Bronchial epithelial cell (primary cell): ENCODE results near the gene ZFAND2A. TPM values are rescaled to one million over a fixed set of nuclear protein-coding genes. Genes with fewer than 3 reads are reported as not detected.

Experiments
- DNase-seq: peaks from one replicate; pipeline ENCODE4 v3.0.0-alpha.2; 2010; ENCODE audit warnings: low read depth
- FAIRE-seq: peaks from 2 replicates; lab custom pipeline; 2011; peaks lifted over from hg19 to GRCh38; lab: Jason Lieb, UNC
- H3K27me3 ChIP-seq: 2 replicates; pipeline ENCODE4 v1.5.1; 2011; ENCODE audit warnings: low read length; ENCODE audit not compliant: control insufficient read depth, insufficient read depth
- H3K36me3 ChIP-seq: 2 replicates; pipeline ENCODE4 v1.5.1; 2011; ENCODE audit warnings: low read length; ENCODE audit not compliant: control insufficient read depth, insufficient read depth
- H3K4me3 ChIP-seq: 2 replicates; pipeline ENCODE4 v1.5.1; 2011; ENCODE audit warnings: mild to moderate bottlenecking, low read depth, low read length, control low read depth
- total RNA-seq: library from RNA; depleted of rRNA; stranded (reverse); fragments of >200 nt; gene quantifications from 2 replicates; pipeline ENCODE4 v1.2.1, GENCODE V29; 2014
- TF ChIP-seq, protein P1 (sequence below): IDR thresholded peaks from 2 replicates; pipeline ENCODE4 v1.5.1; 2011; ENCODE audit warnings: mild to moderate bottlenecking, moderate library complexity, low read length, control low read depth, inconsistent platforms; ENCODE audit not compliant: insufficient read depth, severe bottlenecking

The ZFAND2A gene
- total RNA-seq, 1 donor from 2014 or later = 53.4 TPM

DNA sequence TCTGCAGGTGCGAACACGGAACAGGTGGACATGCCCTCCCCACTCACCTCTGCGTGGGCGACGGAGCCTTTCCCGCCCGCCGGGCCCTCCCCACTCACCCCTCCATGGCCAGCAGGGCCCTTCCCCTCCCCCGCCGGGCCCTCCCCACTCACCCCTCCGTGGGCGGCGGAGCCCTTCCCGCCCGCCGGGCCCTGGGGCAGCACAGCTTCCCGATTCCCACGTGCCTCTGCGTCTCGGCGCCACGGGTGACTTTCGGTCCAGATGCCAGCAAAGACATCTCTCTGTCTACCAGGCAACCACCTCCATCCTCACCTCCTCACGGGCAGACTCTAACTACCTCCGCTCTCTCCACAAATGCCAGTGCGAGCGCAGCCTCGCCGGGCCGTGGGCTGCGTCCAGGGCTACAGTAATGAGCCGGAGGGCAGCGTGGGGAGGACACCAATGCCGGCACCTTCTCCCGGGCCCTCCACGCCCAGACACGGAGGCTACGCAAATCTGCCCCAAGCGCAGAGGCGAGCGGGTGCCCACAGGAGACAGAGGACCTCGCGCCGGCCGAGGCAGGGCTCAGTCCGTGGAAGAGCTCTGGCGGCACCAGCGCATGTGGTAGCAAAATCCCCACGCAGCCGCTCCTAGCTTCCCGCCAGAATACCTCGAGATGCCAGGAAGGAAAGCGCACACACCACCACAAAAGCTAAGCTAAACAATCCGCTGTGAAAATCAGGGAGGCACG lies 50.2 kb downstream of the ZFAND2A start:
- no peak overlapping the region for H3K4me3 ChIP-seq
- no peaks in the 10 kb centered on the region for H3K27me3 ChIP-seq
- peaks cover 6% of the 10 kb centered on the region for H3K36me3 ChIP-seq
- FAIRE-seq (no peak), DNase-seq (no peak)
- TF ChIP-seq, protein P1, sequence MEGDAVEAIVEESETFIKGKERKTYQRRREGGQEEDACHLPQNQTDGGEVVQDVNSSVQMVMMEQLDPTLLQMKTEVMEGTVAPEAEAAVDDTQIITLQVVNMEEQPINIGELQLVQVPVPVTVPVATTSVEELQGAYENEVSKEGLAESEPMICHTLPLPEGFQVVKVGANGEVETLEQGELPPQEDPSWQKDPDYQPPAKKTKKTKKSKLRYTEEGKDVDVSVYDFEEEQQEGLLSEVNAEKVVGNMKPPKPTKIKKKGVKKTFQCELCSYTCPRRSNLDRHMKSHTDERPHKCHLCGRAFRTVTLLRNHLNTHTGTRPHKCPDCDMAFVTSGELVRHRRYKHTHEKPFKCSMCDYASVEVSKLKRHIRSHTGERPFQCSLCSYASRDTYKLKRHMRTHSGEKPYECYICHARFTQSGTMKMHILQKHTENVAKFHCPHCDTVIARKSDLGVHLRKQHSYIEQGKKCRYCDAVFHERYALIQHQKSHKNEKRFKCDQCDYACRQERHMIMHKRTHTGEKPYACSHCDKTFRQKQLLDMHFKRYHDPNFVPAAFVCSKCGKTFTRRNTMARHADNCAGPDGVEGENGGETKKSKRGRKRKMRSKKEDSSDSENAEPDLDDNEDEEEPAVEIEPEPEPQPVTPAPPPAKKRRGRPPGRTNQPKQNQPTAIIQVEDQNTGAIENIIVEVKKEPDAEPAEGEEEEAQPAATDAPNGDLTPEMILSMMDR = no peak

DNA sequence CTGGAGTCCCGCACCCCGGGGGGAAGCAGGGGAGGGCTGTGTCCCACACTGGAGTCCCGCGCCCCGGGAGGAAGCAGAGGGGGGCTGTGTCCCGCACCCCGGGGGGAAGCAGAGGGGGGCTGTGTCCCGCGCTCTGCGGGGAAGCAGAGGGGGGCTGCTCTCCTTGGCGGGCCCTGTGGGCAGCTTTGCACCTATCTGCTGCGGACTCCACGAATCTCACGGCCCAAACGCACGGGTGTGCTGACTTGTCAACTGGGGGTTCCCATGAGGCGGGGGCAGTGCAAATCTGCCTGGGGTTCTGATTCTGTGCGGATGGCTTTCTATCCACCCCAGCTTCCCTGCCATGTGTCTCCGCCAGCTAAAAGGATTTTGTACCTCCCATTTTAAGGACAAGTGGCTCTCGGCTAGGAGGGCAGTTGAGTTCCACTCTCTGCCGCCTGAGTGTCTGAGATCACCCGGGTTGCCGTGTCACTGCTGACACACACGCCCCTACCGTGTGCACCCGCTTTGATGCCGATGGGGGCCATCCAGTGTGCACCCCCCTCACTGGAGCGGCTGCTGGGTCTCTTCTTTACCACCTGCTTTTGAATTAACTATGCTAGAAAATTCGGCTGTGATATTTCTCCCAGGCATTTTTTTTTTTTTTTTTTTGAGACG lies 51.6 kb downstream of the ZFAND2A start:
- TF ChIP-seq, protein P1 = no peak
- Histone ChIP-seq H3K27me3 (no peaks in the 10 kb centered on the region), H3K4me3 (no peak overlapping the region), H3K36me3 (peaks cover 4% of the 10 kb centered on the region)
- FAIRE-seq = no peak
- DNase-seq = no peak

- Histone ChIP-seq H3K4me3 (no peak overlapping the region), H3K27me3 (no peaks in the 10 kb centered on the region), H3K36me3 (peaks cover 1% of the 10 kb centered on the region)
- no peak for FAIRE-seq
- TF ChIP-seq, protein P1 = no peak
- no peak for DNase-seq
Observed at GRCh38 chr7:1106793-1107421, 53.1 kb downstream of the ZFAND2A start.

DNA sequence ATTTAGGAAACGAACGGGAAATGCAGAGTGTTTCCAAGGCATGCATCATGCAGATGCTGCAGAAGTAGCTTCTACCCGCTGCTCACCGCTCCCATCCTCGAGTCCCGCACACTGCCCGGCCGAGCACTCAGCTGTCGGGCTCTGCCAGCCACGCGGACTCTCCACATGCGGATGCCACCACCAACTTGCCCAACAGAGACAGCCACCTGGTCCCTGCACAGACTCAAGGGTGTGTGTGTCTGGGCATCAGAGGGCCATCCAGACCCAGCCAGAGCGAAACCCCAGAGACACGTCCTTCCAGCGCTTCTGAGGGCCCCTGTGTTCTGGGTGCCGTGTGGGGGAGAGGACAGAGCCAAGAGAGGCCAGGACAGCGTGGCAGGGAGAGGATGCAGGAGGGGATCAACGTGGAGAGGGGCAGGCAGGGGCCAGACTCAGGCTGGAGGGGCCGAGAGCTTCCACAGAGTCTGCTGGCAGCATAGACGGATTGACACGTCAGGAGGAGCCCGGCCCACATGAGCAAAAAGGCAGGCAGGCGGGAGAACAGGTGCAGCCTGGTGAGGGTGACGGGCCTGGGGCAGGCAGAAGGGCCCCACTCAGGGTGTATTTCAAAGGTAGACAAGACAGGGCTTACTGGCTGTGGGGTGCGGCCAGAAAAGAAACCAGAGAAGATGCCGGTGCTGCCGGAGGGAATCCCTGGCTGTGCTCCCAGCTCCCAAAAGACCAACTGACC lies 53.8 kb downstream of the ZFAND2A start:
- peaks cover 1% of the 10 kb centered on the region for H3K36me3 ChIP-seq
- TF ChIP-seq, protein P1 = no peak
- H3K4me3 ChIP-seq = no peak overlapping the region
- DNase-seq (no peak), FAIRE-seq (no peak)
- no peaks in the 10 kb centered on the region for H3K27me3 ChIP-seq

DNA sequence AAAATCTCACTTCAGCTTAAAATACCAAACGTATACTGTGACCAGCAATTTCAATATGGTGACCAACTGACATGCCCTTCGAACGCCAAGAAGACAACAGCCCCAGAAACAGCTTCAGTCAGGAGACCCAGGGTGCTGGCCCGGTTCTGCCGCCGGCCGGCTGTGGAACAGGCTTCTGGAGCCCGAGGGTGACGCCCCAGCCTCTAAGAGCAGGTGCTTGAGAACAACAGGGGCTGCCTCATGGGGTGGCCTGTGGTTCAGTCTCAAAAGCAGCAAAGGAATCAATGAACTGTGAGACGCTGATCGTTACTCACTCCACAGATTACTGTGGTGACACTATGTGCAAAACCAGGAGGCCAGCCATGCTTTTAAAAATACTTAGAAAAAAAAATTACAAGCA lies 54.8 kb downstream of the ZFAND2A start:
- FAIRE-seq (no peak), DNase-seq (no peak)
- Histone ChIP-seq H3K27me3 (no peaks in the 10 kb centered on the region), H3K36me3 (peaks cover 2% of the 10 kb centered on the region), H3K4me3 (no peak overlapping the region)
- TF ChIP-seq, protein P1 = no peak
